ENCODE measurements around the gene AADACL4.

DNA sequence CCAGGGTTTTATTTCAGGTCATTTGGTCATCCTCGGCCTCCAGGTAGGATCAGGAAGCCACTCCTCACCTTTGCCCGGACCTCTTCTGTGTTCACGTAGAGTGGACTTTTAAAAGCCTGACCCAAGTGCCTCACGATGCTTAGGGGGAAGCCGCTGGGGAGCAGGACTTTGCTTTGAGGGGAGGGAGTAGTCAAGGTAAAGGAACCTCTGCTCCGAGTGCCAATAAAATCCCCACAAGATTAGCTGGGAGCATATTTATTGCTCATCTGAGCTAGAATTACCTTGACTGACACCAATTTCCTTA is 25.3 kb upstream of the AADACL4 start:
- TF ChIP-seq EZH2phosphoT487 (IDR thresholded peaks at IDR 0.05; ENCODE audit: low read depth) (no peak), CTCF (IDR thresholded peaks at IDR 0.05; ENCODE audit: low read depth, low read length) (no peak)

Measured in OCI-LY3 (cell line).